Astrocyte (in vitro differentiated cells and primary cell): ENCODE measurements around the gene HTRA2.

ENCODE experiments used
- EZH2 ChIP-seq: IDR thresholded peaks from 2 replicates; pipeline ENCODE4 v1.6.1; 2012; ENCODE audit warnings: mild to moderate bottlenecking, low read length, inconsistent platforms; ENCODE audit not compliant: insufficient read depth
- TF ChIP-seq, protein P1 (sequence below): IDR thresholded peaks from 2 replicates; pipeline ENCODE4 v1.5.1; 2011; ENCODE audit warnings: low read depth, mild to moderate bottlenecking, inconsistent platforms, low read length, moderate library complexity; ENCODE audit not compliant: insufficient read depth

DNA sequence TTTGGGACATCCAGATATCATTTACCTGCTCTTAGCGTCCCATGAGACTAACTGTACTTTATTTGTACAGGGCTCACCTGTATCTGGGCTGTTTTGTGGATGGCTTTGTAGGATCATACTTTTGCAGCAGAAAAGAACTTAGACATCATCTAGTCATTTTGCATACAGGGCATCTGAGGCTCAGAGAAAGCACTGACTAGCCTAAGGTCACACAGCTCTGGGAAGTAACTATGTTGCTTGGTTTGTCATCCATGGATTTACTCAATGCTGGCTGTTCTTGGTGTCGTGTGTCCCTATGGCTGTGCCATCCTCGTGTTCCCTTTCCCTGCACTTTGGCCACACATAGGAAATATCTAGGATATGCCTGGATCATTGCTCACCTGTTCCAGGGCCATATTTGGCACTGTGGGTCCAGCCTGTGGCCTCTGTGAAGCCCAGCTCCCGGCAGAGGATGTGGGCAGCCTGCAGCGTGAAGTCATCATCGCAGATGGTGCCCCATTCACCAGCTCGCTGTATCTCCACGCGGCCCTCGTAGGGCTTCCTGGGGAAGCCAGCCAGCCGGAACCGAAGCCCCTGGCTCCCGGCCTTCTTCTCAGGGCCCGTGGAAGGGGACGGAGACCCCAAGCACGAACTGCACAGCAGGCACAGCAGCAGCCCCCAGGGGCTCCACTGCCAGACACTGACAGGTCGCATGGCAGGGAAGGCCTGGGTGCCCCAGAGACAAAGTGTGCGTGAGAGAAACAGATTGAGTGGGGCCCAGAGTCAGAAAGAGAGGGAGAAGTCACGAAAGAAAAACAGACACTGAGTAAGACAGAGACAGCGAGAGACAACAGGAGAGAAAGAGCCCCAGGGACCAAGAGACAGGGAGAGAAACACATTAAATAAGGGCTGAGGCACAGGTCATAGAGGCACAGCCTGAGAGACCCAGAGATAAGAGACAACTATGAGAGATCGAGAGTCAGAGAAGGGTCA lies 22.5 kb downstream of the HTRA2 start:
- TF ChIP-seq, protein P1, sequence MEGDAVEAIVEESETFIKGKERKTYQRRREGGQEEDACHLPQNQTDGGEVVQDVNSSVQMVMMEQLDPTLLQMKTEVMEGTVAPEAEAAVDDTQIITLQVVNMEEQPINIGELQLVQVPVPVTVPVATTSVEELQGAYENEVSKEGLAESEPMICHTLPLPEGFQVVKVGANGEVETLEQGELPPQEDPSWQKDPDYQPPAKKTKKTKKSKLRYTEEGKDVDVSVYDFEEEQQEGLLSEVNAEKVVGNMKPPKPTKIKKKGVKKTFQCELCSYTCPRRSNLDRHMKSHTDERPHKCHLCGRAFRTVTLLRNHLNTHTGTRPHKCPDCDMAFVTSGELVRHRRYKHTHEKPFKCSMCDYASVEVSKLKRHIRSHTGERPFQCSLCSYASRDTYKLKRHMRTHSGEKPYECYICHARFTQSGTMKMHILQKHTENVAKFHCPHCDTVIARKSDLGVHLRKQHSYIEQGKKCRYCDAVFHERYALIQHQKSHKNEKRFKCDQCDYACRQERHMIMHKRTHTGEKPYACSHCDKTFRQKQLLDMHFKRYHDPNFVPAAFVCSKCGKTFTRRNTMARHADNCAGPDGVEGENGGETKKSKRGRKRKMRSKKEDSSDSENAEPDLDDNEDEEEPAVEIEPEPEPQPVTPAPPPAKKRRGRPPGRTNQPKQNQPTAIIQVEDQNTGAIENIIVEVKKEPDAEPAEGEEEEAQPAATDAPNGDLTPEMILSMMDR, result no peak
- no peak for TF ChIP-seq EZH2
